WERI-Rb-1 (cell line): ENCODE measurements around the gene ROBO1.

Experiments used
- DNase-seq: peaks from one replicate; pipeline ENCODE4 v3.0.0-alpha.2; 2020
- H3K27ac ChIP-seq: fragments of 250-450 bp; sonication (Bioruptor Pico); 2 replicates; pipeline ENCODE4 v1.5.1; 2020; ENCODE audit warnings: mild to moderate bottlenecking, moderate library complexity
- H3K27me3 ChIP-seq: fragments of 250-450 bp; sonication (Bioruptor Pico); 2 replicates; pipeline ENCODE4 v1.5.1; 2021; ENCODE audit warnings: mild to moderate bottlenecking, low read depth, moderate library complexity; ENCODE audit not compliant: insufficient read depth, severe bottlenecking
- H3K36me3 ChIP-seq: fragments of 250-450 bp; sonication (Bioruptor Pico); 2 replicates; pipeline ENCODE4 v1.5.1; 2020; ENCODE audit warnings: mild to moderate bottlenecking, moderate library complexity
- H3K4me3 ChIP-seq: 2 replicates; pipeline ENCODE4 v1.5.1; 2011; ENCODE audit warnings: low read depth, mild to moderate bottlenecking, control low read depth, low read length
- H3K9me3 ChIP-seq: fragments of 250-450 bp; sonication (Bioruptor Pico); 2 replicates; pipeline ENCODE4 v1.5.1; 2021; ENCODE audit warnings: mild to moderate bottlenecking, moderate library complexity; ENCODE audit not compliant: severe bottlenecking
- TF ChIP-seq, protein P1 (sequence below): IDR thresholded peaks from 2 replicates; pipeline ENCODE4 v1.5.1; 2011; ENCODE audit warnings: low read depth, mild to moderate bottlenecking, control low read depth, inconsistent platforms, low read length

Gene ROBO1

DNA sequence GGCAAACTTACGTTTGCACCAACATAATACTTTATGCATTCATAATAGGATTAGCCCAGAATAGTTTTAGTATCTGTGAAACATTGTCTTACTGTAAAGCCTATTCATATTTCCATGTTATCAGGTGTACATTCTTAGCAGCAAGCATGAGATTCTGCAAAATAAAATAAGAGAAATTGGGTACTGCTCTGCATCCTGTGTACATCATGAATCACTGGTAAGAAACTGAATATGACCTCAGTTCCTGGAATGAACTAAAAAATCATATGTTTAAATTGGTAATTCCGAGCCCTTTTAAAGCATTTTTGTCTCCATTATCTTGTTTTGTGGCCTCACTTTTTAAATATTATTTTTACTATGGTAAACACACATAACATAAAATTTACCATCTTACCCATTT is 605.1 kb downstream of the ROBO1 start:
- DNase-seq = no peak
- no peaks in the 10 kb centered on the region for H3K36me3 ChIP-seq
- H3K27ac ChIP-seq = no peak overlapping the region
- no peaks in the 10 kb centered on the region for H3K9me3 ChIP-seq
- H3K4me3 ChIP-seq = no peak overlapping the region
- TF ChIP-seq, protein P1, sequence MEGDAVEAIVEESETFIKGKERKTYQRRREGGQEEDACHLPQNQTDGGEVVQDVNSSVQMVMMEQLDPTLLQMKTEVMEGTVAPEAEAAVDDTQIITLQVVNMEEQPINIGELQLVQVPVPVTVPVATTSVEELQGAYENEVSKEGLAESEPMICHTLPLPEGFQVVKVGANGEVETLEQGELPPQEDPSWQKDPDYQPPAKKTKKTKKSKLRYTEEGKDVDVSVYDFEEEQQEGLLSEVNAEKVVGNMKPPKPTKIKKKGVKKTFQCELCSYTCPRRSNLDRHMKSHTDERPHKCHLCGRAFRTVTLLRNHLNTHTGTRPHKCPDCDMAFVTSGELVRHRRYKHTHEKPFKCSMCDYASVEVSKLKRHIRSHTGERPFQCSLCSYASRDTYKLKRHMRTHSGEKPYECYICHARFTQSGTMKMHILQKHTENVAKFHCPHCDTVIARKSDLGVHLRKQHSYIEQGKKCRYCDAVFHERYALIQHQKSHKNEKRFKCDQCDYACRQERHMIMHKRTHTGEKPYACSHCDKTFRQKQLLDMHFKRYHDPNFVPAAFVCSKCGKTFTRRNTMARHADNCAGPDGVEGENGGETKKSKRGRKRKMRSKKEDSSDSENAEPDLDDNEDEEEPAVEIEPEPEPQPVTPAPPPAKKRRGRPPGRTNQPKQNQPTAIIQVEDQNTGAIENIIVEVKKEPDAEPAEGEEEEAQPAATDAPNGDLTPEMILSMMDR = no peak
- no peaks in the 10 kb centered on the region for H3K27me3 ChIP-seq

DNA sequence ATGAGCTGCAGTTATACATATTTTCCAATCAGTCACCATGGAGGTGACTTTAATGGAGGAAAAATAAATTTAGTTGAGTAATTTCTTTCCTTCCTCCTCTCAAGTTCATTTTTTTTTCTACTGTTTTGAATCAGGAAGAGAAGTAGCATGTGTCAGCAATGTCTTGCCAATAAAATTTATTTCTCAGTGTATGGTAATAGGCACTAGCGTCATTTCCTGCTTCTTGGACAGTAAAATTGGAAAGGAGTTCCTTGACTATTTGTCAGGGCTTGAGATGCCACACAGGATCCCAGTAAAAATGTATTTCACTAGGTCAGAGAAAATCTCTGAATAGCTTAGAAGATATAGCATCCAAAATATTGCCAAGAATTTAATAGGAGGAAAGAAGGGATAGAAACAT is 605.9 kb downstream of the ROBO1 start:
- DNase-seq = no peak
- no peaks in the 10 kb centered on the region for H3K36me3 ChIP-seq
- no peak overlapping the region for H3K27ac ChIP-seq
- H3K4me3 ChIP-seq = no peak overlapping the region
- TF ChIP-seq, protein P1 = no peak
- H3K9me3 ChIP-seq = no peaks in the 10 kb centered on the region
- no peaks in the 10 kb centered on the region for H3K27me3 ChIP-seq

DNA sequence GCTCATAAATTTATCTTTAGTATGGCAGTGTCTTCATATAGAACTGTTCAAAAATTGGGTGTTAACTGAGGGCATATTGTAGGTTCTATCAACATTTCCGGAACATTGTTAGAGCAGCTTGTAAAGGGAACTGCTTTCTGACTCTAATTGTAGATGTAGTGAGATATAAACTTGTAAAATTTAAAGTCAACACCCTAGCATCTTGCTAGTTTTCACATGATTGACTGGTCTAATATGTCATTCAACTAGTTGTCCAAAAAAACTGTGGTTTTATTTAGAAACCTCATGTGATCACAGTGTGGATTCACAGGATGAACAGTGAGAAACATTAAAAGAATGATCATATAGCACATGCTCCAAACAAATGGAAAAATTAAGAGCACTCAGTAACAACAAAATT is 607.4 kb downstream of the ROBO1 start:
- H3K4me3 ChIP-seq = no peak overlapping the region
- H3K36me3 ChIP-seq = no peaks in the 10 kb centered on the region
- TF ChIP-seq, protein P1 = no peak
- no peak for DNase-seq
- no peaks in the 10 kb centered on the region for H3K27me3 ChIP-seq
- H3K9me3 ChIP-seq = no peaks in the 10 kb centered on the region
- H3K27ac ChIP-seq = no peak overlapping the region

DNA sequence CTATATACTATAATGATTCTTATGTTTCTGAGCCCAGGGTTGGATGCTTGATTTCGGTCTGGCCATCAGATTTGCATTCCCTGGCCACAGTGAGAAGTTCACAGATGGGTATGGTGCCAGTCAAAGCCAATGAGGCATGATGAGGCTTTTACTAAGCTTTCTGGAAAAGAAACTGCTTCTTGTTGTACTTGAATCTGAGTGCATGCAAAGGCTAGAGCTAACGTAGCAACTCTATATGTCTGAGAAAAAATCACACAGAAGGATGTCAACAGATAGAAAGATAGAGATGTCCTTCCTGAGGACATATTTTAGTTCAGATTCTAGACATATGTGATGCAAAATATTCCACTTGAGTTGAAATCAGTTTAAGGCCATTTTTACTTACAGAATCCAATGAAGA is 608.1 kb downstream of the ROBO1 start:
- Histone ChIP-seq H3K27ac (no peak overlapping the region), H3K9me3 (no peaks in the 10 kb centered on the region), H3K36me3 (no peaks in the 10 kb centered on the region), H3K4me3 (no peak overlapping the region), H3K27me3 (no peaks in the 10 kb centered on the region)
- TF ChIP-seq, protein P1 = no peak
- DNase-seq = no peak

DNA sequence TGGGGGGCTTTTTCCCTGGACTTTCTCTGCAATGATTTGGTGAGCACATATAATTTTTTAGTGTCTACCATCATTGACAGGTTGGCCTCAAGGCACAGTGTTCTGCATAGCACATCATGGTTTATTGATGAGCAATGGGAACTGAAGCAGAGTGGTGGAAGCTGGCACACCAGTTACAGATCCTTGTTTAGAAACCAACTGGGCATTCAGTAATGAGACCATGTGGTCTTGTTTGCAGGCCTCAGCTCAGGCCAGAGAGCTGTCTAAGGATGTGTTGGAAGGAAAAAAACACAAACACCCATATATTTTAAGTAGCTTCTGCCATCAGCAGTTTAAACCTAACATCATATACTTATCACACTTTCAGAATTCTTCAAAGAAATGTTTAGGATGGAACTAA is 610.6 kb downstream of the ROBO1 start:
- Histone ChIP-seq H3K27ac (no peak overlapping the region), H3K4me3 (no peak overlapping the region), H3K27me3 (no peaks in the 10 kb centered on the region), H3K36me3 (no peaks in the 10 kb centered on the region), H3K9me3 (no peaks in the 10 kb centered on the region)
- no peak for DNase-seq
- TF ChIP-seq, protein P1 = no peak

DNA sequence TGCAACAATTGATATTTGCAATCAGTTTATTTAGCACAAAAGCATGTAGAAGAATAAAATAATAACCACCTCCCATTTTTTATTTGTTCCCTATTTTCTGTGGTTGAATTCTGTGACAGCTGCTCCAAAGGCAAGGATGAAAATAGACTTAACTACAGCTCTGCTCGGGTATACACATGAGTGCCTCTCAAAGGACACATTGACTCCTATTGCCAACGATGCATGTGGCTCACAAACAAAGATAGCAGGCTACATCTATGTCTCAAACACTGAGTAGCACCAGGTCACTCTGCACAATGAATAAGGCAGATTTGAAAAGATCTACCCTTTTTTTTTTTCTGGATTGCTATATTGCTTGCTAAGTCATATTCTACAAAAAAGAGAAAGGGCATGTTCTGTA is 612.9 kb downstream of the ROBO1 start:
- no peak for DNase-seq
- Histone ChIP-seq H3K4me3 (no peak overlapping the region), H3K27ac (no peak overlapping the region), H3K9me3 (no peaks in the 10 kb centered on the region), H3K27me3 (no peaks in the 10 kb centered on the region), H3K36me3 (no peaks in the 10 kb centered on the region)
- TF ChIP-seq, protein P1 = no peak
